ENCODE results near the gene PPP6R3. TPM values are rescaled to one million over a fixed set of nuclear protein-coding genes. Genes with fewer than 3 reads are reported as not detected.

The PPP6R3 gene
- total RNA-seq, 1 experiment from 2014 or later, result 163 TPM

- Histone ChIP-seq H3K36me3 (ENCODE audit: control insufficient read depth, insufficient read depth, low read length) (peaks cover 47% of the 10 kb centered on the region), H3K27ac (ENCODE audit: low read length) (no peak overlapping the region), H3K27me3 (ENCODE audit: control insufficient read depth, insufficient read depth, low read length) (no peaks in the 10 kb centered on the region), H3K9me3 (ENCODE audit: control insufficient read depth, insufficient read depth, low read depth, low read length) (no peaks in the 10 kb centered on the region), H3K4me1 (ENCODE audit: control insufficient read depth, insufficient read depth, low read length) (no peaks in the 10 kb centered on the region), H3K4me3 (ENCODE audit: low read depth in 2 of 2, low read length in 2 of 2) (no peak overlapping the region)
- no TSS peak for BruUV-seq (replicated peaks)
- TF ChIP-seq CTCF (IDR thresholded peaks at IDR 0.05), result no peak
- no peak for TF ChIP-seq REST (IDR thresholded peaks at IDR 0.05; ENCODE audit: insufficient read depth in 1 of 2, low read depth in 2 of 2, low read length in 1 of 2)
- no peak for TF ChIP-seq POLR2AphosphoS5 (IDR thresholded peaks at IDR 0.05; ENCODE audit: low read depth, low read length)
- TF ChIP-seq SIN3A (IDR thresholded peaks at IDR 0.05; ENCODE audit: borderline replicate concordance, insufficient read depth, low read depth, low read length), result no peak
- no peak for TF ChIP-seq TCF7L2 (IDR thresholded peaks at IDR 0.05; ENCODE audit: low read depth, low read length)
- POLR2A ChIA-PET, result no interaction called here
- ATAC-seq, result no peak
- intact Hi-C loops (cut with micrococcal nuclease; ENCODE audit: unreplicated experiment), result no loop called here
- in situ Hi-C loops (cut with HindIII; ENCODE audit: low pct_unique_long_range_greater_than_20kb, low sequenced_read_pairs), result no loop called here
- CTCF ChIA-PET, result no interaction called here
- DNase-seq (ENCODE audit: low read depth, low spot score), result no peak
Observed at GRCh38 chr11:68523743-68524142, 63.2 kb downstream of the PPP6R3 start.

- ATAC-seq (no peak), DNase-seq (ENCODE audit: low read depth, low spot score) (no peak)
- H3K9me3 ChIP-seq (ENCODE audit: control insufficient read depth, insufficient read depth, low read depth, low read length), result no peaks in the 10 kb centered on the region
- BruUV-seq (replicated peaks), result no TSS peak
- H3K4me1 ChIP-seq (ENCODE audit: control insufficient read depth, insufficient read depth, low read length), result no peaks in the 10 kb centered on the region
- no peak overlapping the region for H3K4me3 ChIP-seq (ENCODE audit: low read depth in 2 of 2, low read length in 2 of 2)
- no peaks in the 10 kb centered on the region for H3K27me3 ChIP-seq (ENCODE audit: control insufficient read depth, insufficient read depth, low read length)
- ChIA-PET POLR2A (interaction anchor here (0.6 kb wide), 1 partner anchor 1294 kb away, joined by 3 read pairs; no protein-coding TSS in a partner anchor), CTCF (no interaction called here)
- in situ Hi-C loops (cut with HindIII; ENCODE audit: low pct_unique_long_range_greater_than_20kb, low sequenced_read_pairs) (no loop called here), intact Hi-C loops (cut with micrococcal nuclease; ENCODE audit: unreplicated experiment) (no loop called here)
- TF ChIP-seq REST (IDR thresholded peaks at IDR 0.05; ENCODE audit: insufficient read depth in 1 of 2, low read depth in 2 of 2, low read length in 1 of 2), result no peak
- TF ChIP-seq POLR2AphosphoS5 (IDR thresholded peaks at IDR 0.05; ENCODE audit: low read depth, low read length), result no peak
- no peak for TF ChIP-seq SIN3A (IDR thresholded peaks at IDR 0.05; ENCODE audit: borderline replicate concordance, insufficient read depth, low read depth, low read length)
- TF ChIP-seq CTCF (IDR thresholded peaks at IDR 0.05), result no peak
- TF ChIP-seq TCF7L2 (IDR thresholded peaks at IDR 0.05; ENCODE audit: low read depth, low read length), result no peak
- H3K36me3 ChIP-seq (ENCODE audit: control insufficient read depth, insufficient read depth, low read length), result peaks cover 44% of the 10 kb centered on the region
- H3K27ac ChIP-seq (ENCODE audit: low read length), result no peak overlapping the region
Observed at GRCh38 chr11:68524213-68524612, 63.7 kb downstream of the PPP6R3 start.

All from Panc1 (cell line).